Left renal cortex interstitium (tissue), 4 donors: Measurements from ENCODE around the gene C2CD3. TPM values are rescaled to one million over a fixed set of nuclear protein-coding genes. Genes with fewer than 3 reads are reported as not detected.
"Not testable (repeated sequence)": the region's sequence is repeated elsewhere in the genome, so short reads cannot be mapped to it uniquely, and the experiment has no call there.

Experiments used
- DNase-seq, 4 donors: peaks; one replicate each; pipeline ENCODE4 v3.0.0-alpha.2; 2013; ENCODE audit warnings: low read depth in 4 of 4, low spot score in 2 of 4, missing footprints in 1 of 4
- polyA plus RNA-seq, 4 donors: library from polyadenylated mRNA; unstranded; fragments of 120-200 nt; gene quantifications; one replicate each; pipeline ENCODE4 v1.2.1, GENCODE V29; 2013; ENCODE audit not compliant: insufficient read length in 4 of 4

Gene C2CD3
- polyA plus RNA-seq, 4 donors = 19.6 to 25.2 (median 22.5) TPM

GRCh38 chr11:74072286-74072685, 98.5 kb downstream of the C2CD3 start:
- no peak for DNase-seq

DNA sequence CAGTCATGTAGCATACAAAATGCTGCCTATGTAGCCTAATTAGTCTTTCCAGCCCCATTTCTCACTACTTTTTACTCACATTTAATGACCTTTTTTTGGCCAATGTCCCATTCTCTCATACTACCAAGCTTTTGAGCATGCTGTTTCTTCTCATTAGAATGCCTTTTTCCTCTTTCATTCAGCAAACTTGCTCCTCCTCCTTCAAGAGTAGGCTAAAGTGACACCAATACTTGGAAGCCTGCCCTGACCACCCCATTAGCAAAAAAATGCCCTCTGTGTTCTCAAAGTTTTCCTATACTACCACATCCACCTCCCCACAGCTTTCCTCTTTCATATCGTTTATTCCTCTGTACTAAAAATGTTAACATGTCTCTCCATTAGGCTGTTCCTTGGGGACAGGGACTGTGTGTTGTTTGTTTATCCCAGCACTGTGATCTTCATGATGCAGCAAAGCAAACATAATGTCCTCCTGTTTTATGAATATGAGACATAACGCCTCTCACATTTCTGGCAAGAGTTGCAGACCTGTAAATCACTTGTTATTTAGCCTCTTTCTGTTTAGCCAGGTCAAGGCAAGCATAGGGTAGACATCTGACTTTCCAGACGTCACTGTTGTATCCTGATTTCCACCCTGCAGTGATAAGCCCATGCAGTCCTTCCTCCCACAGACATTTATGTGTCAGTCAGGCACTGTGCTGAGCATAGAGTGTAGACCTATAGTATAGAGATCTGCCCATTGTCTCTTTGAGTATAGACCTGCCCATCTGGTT, 99.9 kb downstream of the C2CD3 start:
- no peak for DNase-seq

GRCh38 chr11:74069146-74070046, 101.4 kb downstream of the C2CD3 start:
- no peak for DNase-seq

GRCh38 chr11:74066663-74067062, 104.1 kb downstream of the C2CD3 start:
- DNase-seq = not testable (repeated sequence)

- DNase-seq = not testable (repeated sequence)
These were observed 105.3 kb downstream of the C2CD3 start for GRCh38 chr11:74065534-74065933.

DNA sequence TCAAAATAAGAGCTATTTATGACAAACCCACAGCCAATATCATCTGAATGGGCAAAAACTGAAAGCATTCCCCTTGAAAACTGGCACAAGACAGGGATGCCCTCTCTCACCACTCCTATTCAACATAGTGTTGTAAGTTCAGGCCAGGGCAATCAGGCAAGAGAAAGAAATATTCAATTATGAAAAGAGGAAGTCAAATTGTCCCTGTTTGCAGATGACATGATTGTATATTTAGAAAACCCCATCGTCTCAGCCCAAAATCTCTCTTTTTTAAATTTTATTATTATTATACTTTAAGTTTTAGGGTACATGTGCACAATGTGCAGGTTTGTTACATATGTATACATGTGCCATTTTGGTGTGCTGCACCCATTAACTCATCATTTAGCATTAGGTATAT, 107.2 kb downstream of the C2CD3 start:
- not testable (repeated sequence) for DNase-seq

- DNase-seq = not testable (repeated sequence)
These were observed 109.2 kb downstream of the C2CD3 start for GRCh38 chr11:74061599-74061998.

DNA sequence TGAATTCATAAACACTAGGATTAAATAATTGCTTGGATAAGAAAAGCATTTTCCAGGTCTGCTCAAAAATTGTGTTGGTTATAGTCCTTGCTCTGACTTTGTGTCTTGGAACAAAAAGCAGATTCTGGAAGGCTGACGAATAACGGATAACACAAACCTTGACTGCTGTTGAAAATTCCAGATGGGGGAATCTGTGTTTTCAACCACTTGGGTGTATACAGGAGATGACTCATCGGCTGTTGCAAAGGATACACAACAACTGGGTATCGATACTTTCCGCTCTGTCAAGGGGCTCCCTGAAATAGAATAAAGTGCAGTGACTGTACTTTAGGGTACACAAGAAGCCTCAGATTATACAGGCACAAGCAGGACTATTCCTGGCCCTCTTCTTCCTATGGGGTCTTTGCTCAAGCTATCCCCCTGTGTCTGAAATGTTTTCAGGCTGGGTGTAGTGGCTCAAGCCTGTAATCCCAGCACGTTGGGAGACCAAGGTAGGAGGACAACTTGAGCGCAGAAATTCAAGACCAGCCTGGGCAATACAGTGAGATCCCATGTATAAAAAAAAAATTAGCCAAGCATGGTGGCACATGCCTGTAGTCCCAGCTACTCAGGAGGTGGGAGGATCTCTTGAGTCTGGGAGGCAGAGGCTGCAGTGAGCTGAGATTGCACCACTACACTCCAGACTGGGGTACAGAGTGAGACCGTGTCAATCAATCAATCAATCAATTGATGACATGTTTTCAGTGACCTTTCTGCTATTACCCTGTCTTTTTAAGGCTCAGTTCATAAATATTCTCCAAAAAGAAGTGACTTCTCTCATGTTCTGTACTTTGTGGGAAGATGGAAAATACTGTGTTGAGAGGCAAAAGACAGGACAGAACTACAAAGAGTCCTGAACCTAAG, 113.3 kb downstream of the C2CD3 start:
- DNase-seq = no peak

DNA sequence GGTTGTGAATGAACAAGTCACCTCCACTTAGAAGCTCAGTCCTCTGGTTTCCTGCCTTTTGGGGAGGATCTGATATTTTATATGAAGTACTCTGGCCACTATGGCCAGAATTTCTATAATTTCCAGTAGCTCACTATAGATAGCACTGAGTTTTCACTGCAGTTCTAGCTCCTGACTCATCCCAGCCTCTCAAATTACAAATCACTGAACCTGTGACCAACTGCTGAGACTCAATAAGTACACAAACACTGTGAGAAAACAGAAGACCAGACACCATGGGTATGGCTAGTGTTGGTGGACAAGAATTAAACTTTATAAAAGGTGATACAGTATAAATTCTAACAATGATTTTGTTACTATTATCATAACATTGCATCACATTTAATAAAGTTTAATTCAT, 114.9 kb downstream of the C2CD3 start:
- no peak for DNase-seq

GRCh38 chr11:74050465-74050864, 120.3 kb downstream of the C2CD3 start:
- DNase-seq = no peak

DNA sequence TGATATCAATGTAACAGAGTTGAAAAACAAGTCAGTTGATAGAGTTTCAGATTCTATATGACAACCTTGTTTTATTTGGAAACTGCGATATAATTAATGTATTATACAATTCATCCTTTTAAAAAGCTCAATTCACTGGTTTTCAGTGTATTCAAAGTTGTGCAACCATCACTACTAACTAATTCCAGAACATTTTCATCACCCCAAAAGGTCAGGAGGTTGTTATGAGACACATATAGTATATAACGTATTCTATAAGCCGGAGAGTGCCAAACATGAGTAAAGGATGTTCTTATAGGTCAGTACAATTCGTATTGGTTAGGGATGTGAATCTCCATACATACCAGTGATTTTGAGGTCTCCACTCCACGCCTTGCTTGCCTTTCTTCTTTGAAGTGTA, 121.8 kb downstream of the C2CD3 start:
- DNase-seq = no peak

DNA sequence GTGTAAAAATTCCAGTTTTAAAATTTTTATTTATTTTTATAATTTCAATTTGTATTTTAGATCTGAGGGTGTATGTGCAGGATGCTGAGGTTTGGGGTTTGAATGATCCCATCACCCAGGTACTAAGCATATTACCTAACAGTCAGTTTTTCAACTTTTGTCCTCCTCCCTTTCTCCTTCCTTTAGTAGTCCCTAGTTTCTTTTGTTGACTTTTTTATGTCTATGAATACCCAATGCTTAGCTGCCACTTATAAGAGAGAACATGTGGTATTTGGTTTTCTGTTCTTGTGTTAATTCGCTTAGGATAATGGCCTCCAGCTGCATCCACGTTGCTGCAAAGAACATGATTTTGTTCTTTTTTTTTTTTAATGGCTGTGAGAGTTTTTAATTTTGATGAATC, 126.3 kb downstream of the C2CD3 start:
- no peak for DNase-seq

DNA sequence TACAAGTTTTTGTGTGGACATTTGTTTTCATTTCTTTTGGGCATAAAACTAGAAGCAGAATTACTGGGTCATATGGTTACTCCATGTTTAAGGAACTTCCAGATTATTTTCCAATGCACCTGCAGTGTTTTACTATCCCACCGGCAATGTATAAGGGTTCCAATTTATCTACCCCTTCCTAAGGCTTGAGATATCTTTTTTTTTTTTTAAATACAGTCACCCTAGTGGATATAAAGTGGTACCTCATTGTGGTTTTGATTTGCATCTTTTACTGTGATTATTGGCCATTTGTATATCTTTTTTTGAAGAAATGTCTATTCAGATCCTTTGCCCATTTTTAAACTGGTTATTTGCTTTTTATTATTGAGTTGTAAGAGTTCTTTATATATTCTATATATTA, 127.4 kb downstream of the C2CD3 start:
- DNase-seq = no peak

GRCh38 chr11:74037309-74037708, 133.5 kb downstream of the C2CD3 start:
- DNase-seq = no peak

GRCh38 chr11:74035264-74035663, 135.5 kb downstream of the C2CD3 start:
- DNase-seq = no peak

DNA sequence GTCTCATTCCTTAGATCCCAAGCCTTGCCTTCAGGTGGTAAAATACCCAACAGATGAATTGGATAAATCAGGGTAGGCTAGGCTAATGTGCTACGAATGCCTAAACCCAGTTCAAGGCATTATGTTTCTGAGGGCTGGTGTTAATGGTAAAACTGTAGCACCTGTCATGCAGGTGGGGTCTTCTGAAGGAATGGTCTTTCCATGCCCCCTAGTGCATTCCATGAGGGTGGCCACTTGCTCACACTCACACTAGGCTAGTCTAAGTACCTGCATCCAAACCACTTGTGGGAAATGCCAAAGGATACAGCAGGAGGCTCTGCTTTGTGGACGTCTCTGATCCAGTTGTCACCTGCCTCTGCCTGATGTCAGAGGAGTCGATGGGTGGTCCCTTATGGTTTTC, 137.8 kb downstream of the C2CD3 start:
- DNase-seq = no peak

- no peak for DNase-seq
These were observed 139.8 kb downstream of the C2CD3 start for GRCh38 chr11:74030723-74031676.

DNA sequence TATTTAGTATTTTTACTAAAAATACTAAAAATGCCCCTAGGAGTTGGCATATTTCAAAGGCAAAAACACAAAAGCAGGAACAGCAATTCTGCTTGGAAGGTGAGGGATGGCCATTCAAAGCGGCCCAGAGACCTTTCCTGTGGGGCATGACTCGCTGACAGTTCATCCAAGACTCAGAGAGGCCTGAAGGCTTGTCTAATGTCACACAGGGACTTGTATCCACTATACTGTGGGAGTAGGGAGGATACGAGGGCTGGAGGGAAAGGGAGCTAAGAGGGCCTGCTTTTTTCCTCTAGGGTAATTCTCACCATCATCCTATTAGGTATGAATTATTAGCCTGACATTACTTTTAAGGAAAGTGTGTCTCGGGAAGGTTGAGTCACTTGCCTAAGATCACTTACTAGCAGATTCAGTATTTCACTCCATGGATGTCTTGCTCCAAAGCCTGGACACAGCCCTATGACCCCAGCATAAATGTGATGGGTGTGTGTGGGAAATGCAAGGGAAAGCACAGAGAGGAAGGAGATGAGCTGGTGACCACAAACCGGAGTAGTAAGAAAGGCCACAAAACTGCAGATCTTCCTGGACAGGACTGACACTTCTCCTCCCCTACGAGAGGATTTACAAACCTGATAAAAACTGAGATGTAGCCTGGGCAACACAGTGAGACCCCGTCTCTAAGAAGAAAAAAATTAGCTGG, 145.2 kb downstream of the C2CD3 start:
- DNase-seq = no peak
